Right lobe of liver (tissue), 6 donors: Measurements from ENCODE around the gene RPL9. TPM values are rescaled to one million over a fixed set of nuclear protein-coding genes. Genes with fewer than 3 reads are reported as not detected.
A peak's percentile ranks its signal among the peaks of the same experiment; 100 is the strongest.
"Not testable (repeated sequence)": the region's sequence is repeated elsewhere in the genome, so short reads cannot be mapped to it uniquely, and the experiment has no call there.

Source experiments
- ATAC-seq, 4 donors: fragments of 200-7000 bp; cut with Tn5 transposase; one replicate each; pipeline ENCODE4 v1.9.1; 2020; ENCODE audit warnings: mild to moderate bottlenecking in 4 of 4, moderate library complexity in 4 of 4
- DNase-seq, 3 donors: peaks; one replicate each; pipeline ENCODE4 v3.0.0-alpha.2; 2020
- H3K27ac ChIP-seq, 3 donors: fragments of 200-600 bp; one replicate each; pipeline ENCODE4 v1.8.0; 2022
- H3K27me3 ChIP-seq, 2 donors: fragments of 200-600 bp; one replicate each; pipeline ENCODE4 v1.8.0; 2022
- H3K36me3 ChIP-seq, 4 donors: fragments of 200-600 bp; sonication (generic) in 1 of 4; one replicate each; pipeline versions ENCODE4 v1.5.1 to v1.8.0; 2017 to 2022; ENCODE audit warnings: control low read depth in 1 of 4
- H3K4me1 ChIP-seq, 4 donors: fragments of 200-600 bp; sonication (generic) in 1 of 4; one replicate each; pipeline versions ENCODE4 v1.5.1 to v1.8.0; 2017 to 2022; ENCODE audit warnings: control low read depth in 1 of 4
- H3K4me3 ChIP-seq, 3 donors: fragments of 200-600 bp; one replicate each; pipeline ENCODE4 v1.8.0; 2022
- H3K9me3 ChIP-seq, 4 donors: fragments of 200-600 bp; sonication (generic) in 1 of 4; one replicate each; pipeline versions ENCODE4 v1.5.1 to v1.8.0; 2017 to 2022; ENCODE audit warnings: control low read depth in 1 of 4
- POLR2A ChIP-seq: fragments of 450-650 bp; IDR thresholded peaks from one replicate; pipeline ENCODE4 v1.6.1; 2017; ENCODE audit warnings: antibody characterized with exemption, mild to moderate bottlenecking
- WGBS: methylation state at CpG from one replicate; pipeline ENCODE4 v1.1.6; 2018; ENCODE audit warnings: low coverage, low lambda C conversion rate; ENCODE audit not compliant: insufficient coverage; ENCODE audit errors: missing lambda C conversion rate; 5-methylcytosine and 5-hydroxymethylcytosine counted together
- intact Hi-C, 2 donors: fragments of 100-400 bp; cut with DNase I; formaldehyde crosslinking; loops; one replicate each; pipeline versions ENCODE4 v1.11.2 to v1.14.1; 2022
- total RNA-seq, 6 experiments: library from RNA; depleted of rRNA in 2 of 6; stranded (reverse); fragments of >200 nt in 2 of 6; fragmentation: NEBNext Ultra II Directional in 3 of 6; extraction: Animal tissue kit (Norgen Biotek cat#: 25700) in 3 of 6; gene quantifications; one replicate each; pipeline versions ENCODE4 v1.1.0 to v1.2.4, GENCODE V29; 2016 to 2023
- TF ChIP-seq, protein P1 (sequence below), 4 donors: fragments of 200-600 bp in 3 of 4; fragments of 450-650 bp in 1 of 4; IDR thresholded peaks; one replicate each; pipeline versions ENCODE4 v1.5.1 to v1.8.0; 2016 to 2022; ENCODE audit warnings: antibody characterized with exemption in 4 of 4, mild to moderate bottlenecking in 2 of 4
- donor health status: DM: no; HTN: yes; CAD: no.
- donor health status: DM: no; HTN: no; CAD: no.
- donor health status: DM: no; HTN: no; CAD: no.
- donor health status: DM: no; HTN: yes; CAD: no.
- donor health status: DM: no; HTN: yes; CAD: no.

The RPL9 gene
- total RNA-seq, 6 experiments from 2014 or later: 353 to 1,546 (median 454) TPM

DNA sequence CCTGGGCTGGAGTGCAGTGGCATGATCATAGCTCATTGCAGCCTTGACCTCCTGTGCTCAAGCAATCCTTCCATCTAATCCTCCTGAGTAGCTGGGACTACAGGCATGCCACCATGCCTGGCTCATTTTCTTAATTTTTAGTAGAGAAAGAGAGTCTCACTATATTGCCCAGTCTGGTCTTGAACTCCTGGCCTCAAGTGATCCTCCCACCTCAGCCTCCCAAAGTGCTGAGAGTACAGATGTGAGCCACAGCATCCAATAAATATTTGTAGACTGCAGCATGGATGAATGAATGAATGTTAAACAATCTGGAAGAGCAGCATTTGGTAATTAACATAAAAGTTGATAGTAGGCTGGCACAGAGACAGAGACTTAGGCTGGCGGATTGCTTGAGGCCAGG lies 32.0 kb downstream of the RPL9 start:
- WGBS: 69% methylated on average over 1 of the region's 1 CpG
- Histone ChIP-seq H3K4me3 (no peak overlapping the region), H3K9me3 (no peaks in the 10 kb centered on the region), H3K36me3 (no peaks in the 10 kb centered on the region), H3K4me1 (peaks cover 0 to 61% (median 23%) of the 10 kb centered on the region in 4 donors), H3K27me3 (no peaks in the 10 kb centered on the region), H3K27ac (peak overlapping the region in 1 of 3 donors; percentile 65)
- no peak for ATAC-seq
- no peak for DNase-seq
- intact Hi-C loops: no loop called here
- TF ChIP-seq, protein P1, sequence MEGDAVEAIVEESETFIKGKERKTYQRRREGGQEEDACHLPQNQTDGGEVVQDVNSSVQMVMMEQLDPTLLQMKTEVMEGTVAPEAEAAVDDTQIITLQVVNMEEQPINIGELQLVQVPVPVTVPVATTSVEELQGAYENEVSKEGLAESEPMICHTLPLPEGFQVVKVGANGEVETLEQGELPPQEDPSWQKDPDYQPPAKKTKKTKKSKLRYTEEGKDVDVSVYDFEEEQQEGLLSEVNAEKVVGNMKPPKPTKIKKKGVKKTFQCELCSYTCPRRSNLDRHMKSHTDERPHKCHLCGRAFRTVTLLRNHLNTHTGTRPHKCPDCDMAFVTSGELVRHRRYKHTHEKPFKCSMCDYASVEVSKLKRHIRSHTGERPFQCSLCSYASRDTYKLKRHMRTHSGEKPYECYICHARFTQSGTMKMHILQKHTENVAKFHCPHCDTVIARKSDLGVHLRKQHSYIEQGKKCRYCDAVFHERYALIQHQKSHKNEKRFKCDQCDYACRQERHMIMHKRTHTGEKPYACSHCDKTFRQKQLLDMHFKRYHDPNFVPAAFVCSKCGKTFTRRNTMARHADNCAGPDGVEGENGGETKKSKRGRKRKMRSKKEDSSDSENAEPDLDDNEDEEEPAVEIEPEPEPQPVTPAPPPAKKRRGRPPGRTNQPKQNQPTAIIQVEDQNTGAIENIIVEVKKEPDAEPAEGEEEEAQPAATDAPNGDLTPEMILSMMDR (IDR thresholded peaks at IDR 0.05): no peak
- no peak for TF ChIP-seq POLR2A

DNA sequence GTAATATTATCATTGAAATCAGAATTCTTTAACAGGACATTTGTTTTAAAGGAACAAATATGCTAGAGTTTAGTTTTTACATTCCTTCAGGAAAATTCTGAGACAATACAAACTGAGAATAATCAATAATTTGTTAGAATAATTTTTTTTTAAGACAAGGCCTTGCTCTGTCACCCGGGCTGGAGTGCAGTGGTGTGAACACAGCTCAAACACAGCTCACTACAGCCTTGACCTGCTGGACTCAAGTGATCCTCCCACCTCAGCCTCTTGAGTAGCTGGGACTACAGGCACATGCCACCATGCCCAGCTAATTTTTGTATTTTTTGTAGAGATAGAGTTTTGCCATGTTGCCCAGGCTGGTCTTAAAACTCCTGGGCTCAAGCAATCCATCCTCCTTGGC lies 33.4 kb downstream of the RPL9 start:
- peaks cover 0 to 51% (median 20%) of the 10 kb centered on the region in 4 donors for H3K4me1 ChIP-seq
- intact Hi-C loops, H3K4me3 ChIP-seq, H3K9me3 ChIP-seq, H3K36me3 ChIP-seq, DNase-seq, H3K27me3 ChIP-seq: not testable (repeated sequence)
- peak overlapping the region in 2 of 3 donors; percentile 3 to 65 for H3K27ac ChIP-seq
- ATAC-seq: peak in 3 of 4 donors; percentile 26 to 57 (median 44)
- 43% methylated on average over 1 of the region's 1 CpG for WGBS

DNA sequence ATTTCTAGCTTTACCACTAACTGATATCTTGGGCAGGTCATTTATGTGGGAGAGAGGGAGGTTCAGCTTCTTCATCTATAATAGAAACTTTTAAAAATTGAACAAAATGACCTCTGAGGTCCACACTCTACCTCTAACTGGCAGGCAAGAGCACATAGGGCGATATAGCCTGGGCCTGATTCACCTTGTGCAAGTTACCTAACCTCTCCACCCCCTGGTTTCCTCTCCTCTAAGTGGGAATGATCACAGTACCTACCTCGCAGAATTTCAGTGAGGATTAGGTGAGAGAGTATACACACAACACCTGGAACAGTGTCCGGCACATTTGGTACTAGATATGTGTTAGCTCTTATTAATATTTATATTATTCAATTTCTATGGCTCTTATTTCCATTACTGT lies 36.5 kb downstream of the RPL9 start:
- 66% methylated on average over 3 of the region's 3 CpGs for WGBS
- peak; percentile 32 to 74 (median 56) for ATAC-seq
- intact Hi-C loops: no loop called here

DNA sequence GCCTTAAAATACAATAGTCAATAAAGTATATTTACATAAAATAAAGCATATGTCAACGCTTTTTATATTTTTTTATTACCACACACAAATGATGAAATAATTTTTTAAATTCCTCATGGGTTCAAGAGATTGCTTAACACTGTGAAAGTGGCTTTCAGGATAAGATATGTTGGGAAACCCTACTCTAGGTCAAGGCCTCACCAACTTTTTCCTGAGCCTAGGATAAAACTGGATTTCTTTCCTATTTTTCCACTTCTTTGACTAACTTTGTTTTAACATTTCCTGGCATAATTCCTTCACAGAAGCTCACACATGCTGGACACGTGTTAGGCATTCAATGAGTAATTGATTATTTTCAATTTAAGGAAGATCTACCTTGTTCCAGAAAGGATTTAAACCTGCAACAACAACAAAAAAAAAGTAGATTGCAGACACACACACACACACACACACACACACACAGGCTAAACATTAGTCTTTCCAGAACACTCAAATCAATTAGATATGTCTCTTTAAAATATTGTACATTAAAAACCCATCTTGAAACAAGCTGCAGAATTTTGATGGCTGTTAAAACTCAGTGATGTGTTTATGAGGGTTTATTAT lies 42.9 kb downstream of the RPL9 start:
- 11% methylated on average over 2 of the region's 2 CpGs for WGBS
- DNase-seq: no peak
- TF ChIP-seq, protein P1 (IDR thresholded peaks at IDR 0.05): no peak
- TF ChIP-seq POLR2A: no peak

More for the DNA sequence above, 36.5 kb downstream of the RPL9 start:
- TF ChIP-seq, protein P1 (IDR thresholded peaks at IDR 0.05): no peak
- TF ChIP-seq POLR2A: no peak
- Histone ChIP-seq H3K9me3 (no peaks in the 10 kb centered on the region), H3K4me1 (peaks cover 0 to 42% (median 10%) of the 10 kb centered on the region in 4 donors), H3K27ac (peak overlapping the region in 1 of 3 donors; percentile 7), H3K36me3 (no peaks in the 10 kb centered on the region), H3K4me3 (no peak overlapping the region), H3K27me3 (no peaks in the 10 kb centered on the region)
- DNase-seq: no peak

DNA sequence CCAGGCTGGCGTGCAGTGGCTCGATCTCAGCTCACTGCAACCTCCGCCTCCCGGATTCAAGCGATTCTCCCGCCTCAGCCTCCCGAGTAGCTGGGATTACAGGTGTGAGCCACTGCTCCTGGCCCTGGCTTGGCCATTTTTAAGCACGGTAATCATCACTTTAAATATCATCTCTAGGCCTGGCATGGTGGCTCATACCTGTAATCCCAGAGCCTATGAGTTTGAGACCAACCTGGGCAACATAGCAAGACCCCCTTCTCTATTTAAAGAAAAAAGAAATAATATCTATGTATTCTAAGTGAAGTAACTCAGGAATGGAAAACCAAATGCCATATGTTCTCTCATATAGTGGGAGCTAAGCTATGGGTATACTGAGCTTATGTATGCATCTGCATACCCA lies 47.2 kb downstream of the RPL9 start:
- H3K27me3 ChIP-seq, H3K36me3 ChIP-seq, intact Hi-C loops, ATAC-seq, H3K9me3 ChIP-seq, DNase-seq: not testable (repeated sequence)
- H3K4me3 ChIP-seq: peak overlapping the region in 2 of 3 donors; percentile 50 to 62
- H3K27ac ChIP-seq: peak overlapping the region; percentile 71 to 94 (median 90)
- H3K4me1 ChIP-seq: peaks cover 0 to 24% (median 6%) of the 10 kb centered on the region in 4 donors
- WGBS: 44% methylated on average over 8 of the region's 8 CpGs

More for the DNA sequence above, 42.9 kb downstream of the RPL9 start:
- Histone ChIP-seq H3K27me3 (no peaks in the 10 kb centered on the region), H3K36me3 (no peaks in the 10 kb centered on the region), H3K27ac (peak overlapping the region; percentile 13 to 94 (median 90)), H3K4me1 (peaks cover 0 to 39% (median 6%) of the 10 kb centered on the region in 4 donors), H3K4me3 (no peak overlapping the region), H3K9me3 (no peaks in the 10 kb centered on the region)
- ATAC-seq: peak in 3 of 4 donors; percentile 6 to 52 (median 7)
- intact Hi-C loops: no loop called here
